ENCODE results near the gene KRTAP12-1. TPM values are rescaled to one million over a fixed set of nuclear protein-coding genes. Genes with fewer than 3 reads are reported as not detected.

KRTAP12-1 gene
- total RNA-seq, 1 experiment from 2014 or later: not detected

DNA sequence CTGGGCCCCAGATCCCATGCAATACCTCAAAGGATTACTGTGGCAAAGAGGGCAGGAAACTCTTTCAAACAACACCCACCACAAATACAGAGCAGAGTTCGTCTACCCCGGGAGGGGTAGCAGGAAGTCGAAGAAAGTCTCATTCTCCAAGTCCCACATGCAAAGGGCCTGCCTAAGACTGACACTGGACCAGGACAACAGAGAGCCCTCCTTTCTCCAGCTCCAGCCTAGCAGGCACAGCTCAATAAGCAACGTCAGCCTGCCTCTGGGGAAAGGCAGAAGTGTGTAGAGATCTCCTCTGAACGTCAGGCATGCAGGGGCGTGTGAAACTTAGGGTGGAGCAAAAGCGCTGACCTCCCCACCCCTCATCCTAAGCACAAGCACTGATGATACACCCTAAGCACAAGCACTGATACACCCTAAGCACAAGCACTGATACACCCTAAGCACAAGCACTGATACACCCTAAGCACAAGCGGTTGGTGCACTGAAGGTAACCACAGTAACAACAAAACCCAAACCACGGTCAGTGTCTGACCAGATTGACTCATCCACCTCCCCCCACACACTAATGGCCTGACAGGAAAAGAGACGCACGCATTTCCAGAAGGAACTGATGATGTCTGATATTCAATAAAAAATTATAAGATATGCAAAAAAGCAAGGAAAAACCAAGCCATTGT lies 22.9 kb downstream of the KRTAP12-1 start:
- ChIA-PET CTCF (no interaction called here), POLR2A (no interaction called here)
- ATAC-seq (peak; percentile 21; the same call in 1 of the 2 replicates), DNase-seq (ENCODE audit: low read depth, low spot score) (no peak)
- intact Hi-C loops (cut with micrococcal nuclease; ENCODE audit: unreplicated experiment) (no loop called here), in situ Hi-C loops (cut with HindIII; ENCODE audit: low pct_unique_long_range_greater_than_20kb, low sequenced_read_pairs) (no loop called here)
- Histone ChIP-seq H3K4me3 (ENCODE audit: low read depth in 2 of 2, low read length in 2 of 2) (no peak overlapping the region), H3K27ac (ENCODE audit: low read length) (no peak overlapping the region), H3K27me3 (ENCODE audit: control insufficient read depth, insufficient read depth, low read length) (no peaks in the 10 kb centered on the region), H3K36me3 (ENCODE audit: control insufficient read depth, insufficient read depth, low read length) (no peaks in the 10 kb centered on the region), H3K9me3 (ENCODE audit: control insufficient read depth, insufficient read depth, low read depth, low read length) (no peaks in the 10 kb centered on the region), H3K4me1 (ENCODE audit: control insufficient read depth, insufficient read depth, low read length) (no peaks in the 10 kb centered on the region)
- BruUV-seq (replicated peaks): no TSS peak
- no peak for TF ChIP-seq SIN3A (IDR thresholded peaks at IDR 0.05; ENCODE audit: borderline replicate concordance, insufficient read depth, low read depth, low read length)
- TF ChIP-seq CTCF (IDR thresholded peaks at IDR 0.05): no peak
- TF ChIP-seq, protein P1, sequence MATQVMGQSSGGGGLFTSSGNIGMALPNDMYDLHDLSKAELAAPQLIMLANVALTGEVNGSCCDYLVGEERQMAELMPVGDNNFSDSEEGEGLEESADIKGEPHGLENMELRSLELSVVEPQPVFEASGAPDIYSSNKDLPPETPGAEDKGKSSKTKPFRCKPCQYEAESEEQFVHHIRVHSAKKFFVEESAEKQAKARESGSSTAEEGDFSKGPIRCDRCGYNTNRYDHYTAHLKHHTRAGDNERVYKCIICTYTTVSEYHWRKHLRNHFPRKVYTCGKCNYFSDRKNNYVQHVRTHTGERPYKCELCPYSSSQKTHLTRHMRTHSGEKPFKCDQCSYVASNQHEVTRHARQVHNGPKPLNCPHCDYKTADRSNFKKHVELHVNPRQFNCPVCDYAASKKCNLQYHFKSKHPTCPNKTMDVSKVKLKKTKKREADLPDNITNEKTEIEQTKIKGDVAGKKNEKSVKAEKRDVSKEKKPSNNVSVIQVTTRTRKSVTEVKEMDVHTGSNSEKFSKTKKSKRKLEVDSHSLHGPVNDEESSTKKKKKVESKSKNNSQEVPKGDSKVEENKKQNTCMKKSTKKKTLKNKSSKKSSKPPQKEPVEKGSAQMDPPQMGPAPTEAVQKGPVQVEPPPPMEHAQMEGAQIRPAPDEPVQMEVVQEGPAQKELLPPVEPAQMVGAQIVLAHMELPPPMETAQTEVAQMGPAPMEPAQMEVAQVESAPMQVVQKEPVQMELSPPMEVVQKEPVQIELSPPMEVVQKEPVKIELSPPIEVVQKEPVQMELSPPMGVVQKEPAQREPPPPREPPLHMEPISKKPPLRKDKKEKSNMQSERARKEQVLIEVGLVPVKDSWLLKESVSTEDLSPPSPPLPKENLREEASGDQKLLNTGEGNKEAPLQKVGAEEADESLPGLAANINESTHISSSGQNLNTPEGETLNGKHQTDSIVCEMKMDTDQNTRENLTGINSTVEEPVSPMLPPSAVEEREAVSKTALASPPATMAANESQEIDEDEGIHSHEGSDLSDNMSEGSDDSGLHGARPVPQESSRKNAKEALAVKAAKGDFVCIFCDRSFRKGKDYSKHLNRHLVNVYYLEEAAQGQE (IDR thresholded peaks at IDR 0.05; ENCODE audit: insufficient read depth in 1 of 2, low read depth in 2 of 2, low read length in 1 of 2): no peak
- TF ChIP-seq POLR2AphosphoS5 (IDR thresholded peaks at IDR 0.05; ENCODE audit: low read depth, low read length): no peak
- TF ChIP-seq TCF7L2 (IDR thresholded peaks at IDR 0.05; ENCODE audit: low read depth, low read length): no peak

- ChIA-PET CTCF (no interaction called here), POLR2A (no interaction called here)
- H3K27me3 ChIP-seq (ENCODE audit: control insufficient read depth, insufficient read depth, low read length): no peaks in the 10 kb centered on the region
- intact Hi-C loops (cut with micrococcal nuclease; ENCODE audit: unreplicated experiment): no loop called here
- no peaks in the 10 kb centered on the region for H3K9me3 ChIP-seq (ENCODE audit: control insufficient read depth, insufficient read depth, low read depth, low read length)
- DNase-seq (ENCODE audit: low read depth, low spot score) (no peak), ATAC-seq (no peak)
- no peaks in the 10 kb centered on the region for H3K4me1 ChIP-seq (ENCODE audit: control insufficient read depth, insufficient read depth, low read length)
- no peak overlapping the region for H3K27ac ChIP-seq (ENCODE audit: low read length)
- no TSS peak for BruUV-seq (replicated peaks)
- no peak overlapping the region for H3K4me3 ChIP-seq (ENCODE audit: low read depth in 2 of 2, low read length in 2 of 2)
- in situ Hi-C loops (cut with HindIII; ENCODE audit: low pct_unique_long_range_greater_than_20kb, low sequenced_read_pairs): no loop called here
- no peaks in the 10 kb centered on the region for H3K36me3 ChIP-seq (ENCODE audit: control insufficient read depth, insufficient read depth, low read length)
- TF ChIP-seq POLR2AphosphoS5 (IDR thresholded peaks at IDR 0.05; ENCODE audit: low read depth, low read length): no peak
- TF ChIP-seq, protein P1 (IDR thresholded peaks at IDR 0.05; ENCODE audit: insufficient read depth in 1 of 2, low read depth in 2 of 2, low read length in 1 of 2): no peak
- TF ChIP-seq SIN3A (IDR thresholded peaks at IDR 0.05; ENCODE audit: borderline replicate concordance, insufficient read depth, low read depth, low read length): no peak
- TF ChIP-seq TCF7L2 (IDR thresholded peaks at IDR 0.05; ENCODE audit: low read depth, low read length): no peak
- no peak for TF ChIP-seq CTCF (IDR thresholded peaks at IDR 0.05)
Observed at GRCh38 chr21:44658541-44658910, 23.4 kb downstream of the KRTAP12-1 start.
